Keratinocyte (primary cell): ENCODE measurements around the gene GTPBP1. TPM values are rescaled to one million over a fixed set of nuclear protein-coding genes. Genes with fewer than 3 reads are reported as not detected.

Source experiments
- DNase-seq: peaks from one replicate; pipeline ENCODE4 v3.0.0-alpha.2; 2011; ENCODE audit warnings: low read depth, missing footprints, low spot score
- FAIRE-seq: peaks from 2 replicates; lab custom pipeline; 2011; peaks lifted over from hg19 to GRCh38; lab: Jason Lieb, UNC
- H2AFZ ChIP-seq: 2 replicates; pipeline ENCODE4 v1.6.0; 2012; ENCODE audit warnings: low read length, control low read depth, inconsistent platforms; ENCODE audit not compliant: control insufficient read depth
- H3K27ac ChIP-seq: 2 replicates; pipeline ENCODE4 v1.5.1; 2011; ENCODE audit warnings: low read length; ENCODE audit not compliant: control insufficient read depth, insufficient read depth
- H3K27me3 ChIP-seq: 3 replicates; pipeline ENCODE4 v1.6.0; 2011; ENCODE audit warnings: low read length; ENCODE audit not compliant: control insufficient read depth, insufficient read depth; ENCODE audit errors: extremely low read depth
- H3K36me3 ChIP-seq, 2 experiments: 2 replicates in 1 of 2; 3 replicates in 1 of 2; pipeline ENCODE4 v1.5.1; 2011; ENCODE audit warnings: low read length in 2 of 2, mild to moderate bottlenecking in 1 of 2; ENCODE audit not compliant: control insufficient read depth in 2 of 2, insufficient read depth in 2 of 2; ENCODE audit errors: extremely low read depth in 1 of 2
- H3K4me1 ChIP-seq: 3 replicates; pipeline ENCODE4 v1.5.1; 2011; ENCODE audit warnings: low read length; ENCODE audit not compliant: control insufficient read depth, insufficient read depth; ENCODE audit errors: extremely low read depth
- H3K4me2 ChIP-seq: 3 replicates; pipeline ENCODE4 v1.6.0; 2011; ENCODE audit warnings: low read depth, low read length; ENCODE audit not compliant: control insufficient read depth, insufficient read depth; ENCODE audit errors: extremely low read depth
- H3K4me3 ChIP-seq, 3 experiments: fragments of 200-600 bp in 1 of 3; sonication (generic) in 1 of 3; 2 replicates in 2 of 3; 3 replicates in 1 of 3; pipeline ENCODE4 v1.5.1; 2011 to 2016; ENCODE audit warnings: low read length in 3 of 3, mild to moderate bottlenecking in 3 of 3, control low read depth in 2 of 3, inconsistent platforms in 1 of 3, low read depth in 1 of 3, mixed read lengths in 1 of 3, mixed run types in 1 of 3, moderate library complexity in 1 of 3; ENCODE audit not compliant: control insufficient read depth in 2 of 3, insufficient read depth in 2 of 3; ENCODE audit errors: extremely low read depth in 1 of 3
- H3K79me2 ChIP-seq: 2 replicates; pipeline ENCODE4 v1.6.0; 2012; ENCODE audit warnings: low read length; ENCODE audit not compliant: control insufficient read depth, insufficient read depth
- H3K9ac ChIP-seq: 3 replicates; pipeline ENCODE4 v1.6.0; 2011; ENCODE audit warnings: low read length; ENCODE audit not compliant: control insufficient read depth, insufficient read depth; ENCODE audit errors: extremely low read depth
- H3K9me1 ChIP-seq: 3 replicates; pipeline ENCODE4 v1.6.0; 2011; ENCODE audit warnings: low read length; ENCODE audit not compliant: control insufficient read depth, insufficient read depth; ENCODE audit errors: extremely low read depth
- H3K9me3 ChIP-seq: 2 replicates; pipeline ENCODE4 v1.5.1; 2012; ENCODE audit warnings: low read depth, low read length; ENCODE audit not compliant: control insufficient read depth
- H4K20me1 ChIP-seq: 3 replicates; pipeline ENCODE4 v1.6.0; 2011; ENCODE audit warnings: low read length; ENCODE audit not compliant: control insufficient read depth, insufficient read depth; ENCODE audit errors: extremely low read depth
- EZH2 ChIP-seq: IDR thresholded peaks from one replicate; pipeline ENCODE4 v1.6.1; 2012; ENCODE audit warnings: inconsistent platforms, mild to moderate bottlenecking, low read length, moderate library complexity
- dilution Hi-C: fragments of 300-500 bp; cut with MboI; formaldehyde crosslinking; loops from one replicate; pipeline ENCODE4 v1.7.0; 2020; ENCODE audit warnings: low sequenced_read_pairs; ENCODE audit not compliant: extremely low pct_ligation_motif_present
- polyA plus RNA-seq, 5 experiments: library from polyadenylated mRNA; depleted of rRNA in 3 of 5; stranded (reverse) in 3 of 5; stranded (forward) in 1 of 5; unstranded in 1 of 5; fragments of >200 nt; gene quantifications; 1 replicate in 1 of 5; 2 replicates in 3 of 5; 3 replicates in 1 of 5; pipeline versions ENCODE4 v1.2.1 to v1.2.3, GENCODE V29; 2011 to 2012; ENCODE audit warnings: missing spikeins in 2 of 5, low read depth in 1 of 5, low replicate concordance in 1 of 5
- TF ChIP-seq, protein P1 (sequence below), 3 experiments: IDR thresholded peaks in 1 of 3; conservative IDR thresholded peaks in 1 of 3; optimal IDR thresholded peaks in 1 of 3; 2 replicates in 2 of 3; 3 replicates in 1 of 3; pipeline versions ENCODE3 to v1.5.1; 2011; ENCODE audit warnings: low read length in 3 of 3, mild to moderate bottlenecking in 3 of 3, moderate library complexity in 2 of 3, control low read depth in 1 of 3, inconsistent platforms in 1 of 3; ENCODE audit not compliant: insufficient read depth in 2 of 3; ENCODE audit errors: extremely low read depth in 1 of 3

Gene GTPBP1
- polyA plus RNA-seq, 1 donor (not counting 4 experiments of a cell fraction or from before 2014, with no cell fraction given) = 16.3 TPM

GRCh38 chr22:38742176-38742942, 36.6 kb downstream of the GTPBP1 start:
- TF ChIP-seq, protein P1, sequence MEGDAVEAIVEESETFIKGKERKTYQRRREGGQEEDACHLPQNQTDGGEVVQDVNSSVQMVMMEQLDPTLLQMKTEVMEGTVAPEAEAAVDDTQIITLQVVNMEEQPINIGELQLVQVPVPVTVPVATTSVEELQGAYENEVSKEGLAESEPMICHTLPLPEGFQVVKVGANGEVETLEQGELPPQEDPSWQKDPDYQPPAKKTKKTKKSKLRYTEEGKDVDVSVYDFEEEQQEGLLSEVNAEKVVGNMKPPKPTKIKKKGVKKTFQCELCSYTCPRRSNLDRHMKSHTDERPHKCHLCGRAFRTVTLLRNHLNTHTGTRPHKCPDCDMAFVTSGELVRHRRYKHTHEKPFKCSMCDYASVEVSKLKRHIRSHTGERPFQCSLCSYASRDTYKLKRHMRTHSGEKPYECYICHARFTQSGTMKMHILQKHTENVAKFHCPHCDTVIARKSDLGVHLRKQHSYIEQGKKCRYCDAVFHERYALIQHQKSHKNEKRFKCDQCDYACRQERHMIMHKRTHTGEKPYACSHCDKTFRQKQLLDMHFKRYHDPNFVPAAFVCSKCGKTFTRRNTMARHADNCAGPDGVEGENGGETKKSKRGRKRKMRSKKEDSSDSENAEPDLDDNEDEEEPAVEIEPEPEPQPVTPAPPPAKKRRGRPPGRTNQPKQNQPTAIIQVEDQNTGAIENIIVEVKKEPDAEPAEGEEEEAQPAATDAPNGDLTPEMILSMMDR (optimal IDR thresholded peaks at IDR 0.05 in 1 of 3, IDR thresholded peaks at IDR 0.05 in 1 of 3, conservative IDR thresholded peaks at IDR 0.05 in 1 of 3; ENCODE audit: extremely low read depth in 1 of 3, insufficient read depth in 2 of 3, low read length in 3 of 3) = no peak
- Histone ChIP-seq H3K79me2 (no peaks in the 10 kb centered on the region), H3K4me2 (no peak overlapping the region), H3K9me1 (no peaks in the 10 kb centered on the region), H3K9me3 (no peaks in the 10 kb centered on the region), H2AFZ (no peak overlapping the region), H3K27ac (no peak overlapping the region), H3K4me1 (peaks cover 9% of the 10 kb centered on the region), H4K20me1 (no peaks in the 10 kb centered on the region), H3K4me3 (no peak overlapping the region), H3K36me3 (peaks cover 44 to 68% of the 10 kb centered on the region in 2 experiments), H3K27me3 (no peaks in the 10 kb centered on the region), H3K9ac (no peak overlapping the region)
- DNase-seq = no peak
- dilution Hi-C loops = no loop called here
- FAIRE-seq = no peak

GRCh38 chr22:38744981-38745380, 39.2 kb downstream of the GTPBP1 start:
- DNase-seq (no peak), FAIRE-seq (no peak)
- TF ChIP-seq EZH2 = no peak
- TF ChIP-seq, protein P1 (optimal IDR thresholded peaks at IDR 0.05 in 1 of 3, IDR thresholded peaks at IDR 0.05 in 1 of 3, conservative IDR thresholded peaks at IDR 0.05 in 1 of 3; ENCODE audit: extremely low read depth in 1 of 3, insufficient read depth in 2 of 3, low read length in 3 of 3) = no peak
- no peaks in the 10 kb centered on the region for H3K27me3 ChIP-seq
- no peak overlapping the region for H3K27ac ChIP-seq
- H3K9me3 ChIP-seq = no peaks in the 10 kb centered on the region
- no peaks in the 10 kb centered on the region for H3K9me1 ChIP-seq
- dilution Hi-C loops = no loop called here
- no peaks in the 10 kb centered on the region for H4K20me1 ChIP-seq
- H2AFZ ChIP-seq = no peak overlapping the region
- H3K4me1 ChIP-seq = peaks cover 18% of the 10 kb centered on the region
- peaks cover 31 to 52% of the 10 kb centered on the region in 2 experiments for H3K36me3 ChIP-seq
- no peak overlapping the region for H3K4me2 ChIP-seq
- no peak overlapping the region for H3K9ac ChIP-seq
- no peak overlapping the region for H3K4me3 ChIP-seq
- H3K79me2 ChIP-seq = no peaks in the 10 kb centered on the region
